HG02938 (cell line): ENCODE data around the gene NOC2L.

ENCODE experiments used
- ATAC-seq: cut with Tn5 transposase; IDR thresholded peaks from one replicate; pipeline ENCODE4 v1.9.1; 2021; ENCODE audit warnings: mild to moderate bottlenecking, moderate library complexity; ENCODE audit not compliant: unreplicated experiment

NOC2L gene

GRCh38 chr1:932776-933602 is 26.1 kb downstream of the NOC2L start:
- ATAC-seq, result no peak

GRCh38 chr1:932173-932510 is 26.9 kb downstream of the NOC2L start:
- ATAC-seq, result no peak

GRCh38 chr1:931380-932172 is 27.5 kb downstream of the NOC2L start:
- ATAC-seq, result no peak

GRCh38 chr1:930633-931138 is 28.4 kb downstream of the NOC2L start:
- no peak for ATAC-seq

GRCh38 chr1:929712-930632 is 29.1 kb downstream of the NOC2L start:
- ATAC-seq, result no peak

- ATAC-seq, result no peak
Measured at GRCh38 chr1:928825-929661, 30.0 kb downstream of the NOC2L start.

- no peak for ATAC-seq
Measured at GRCh38 chr1:927748-928147, 31.3 kb downstream of the NOC2L start.

GRCh38 chr1:927234-927633 is 31.8 kb downstream of the NOC2L start:
- no peak for ATAC-seq

- ATAC-seq, result no peak
Measured at GRCh38 chr1:925561-926421, 33.3 kb downstream of the NOC2L start.

- ATAC-seq, result no peak
Measured at GRCh38 chr1:924656-925560, 34.1 kb downstream of the NOC2L start.

- no peak for ATAC-seq
Measured at GRCh38 chr1:923991-924655, 34.9 kb downstream of the NOC2L start.

- no peak for ATAC-seq
Measured at GRCh38 chr1:923131-923990, 35.7 kb downstream of the NOC2L start, which contains the start of gene SAMD11. Gene SAMD11 (plus strand): TSS chr1:923923. CDS start chr1:924432, 509 bp downstream.

GRCh38 chr1:921011-921837 is 37.8 kb downstream of the NOC2L start:
- ATAC-seq, result no peak

- no peak for ATAC-seq
Measured at GRCh38 chr1:920521-920920, 38.5 kb downstream of the NOC2L start.

- ATAC-seq, result no peak
Measured at GRCh38 chr1:920010-920409, 39.0 kb downstream of the NOC2L start.
